ENCODE data around the gene MARK1.
A peak's percentile ranks its signal among the peaks of the same experiment; 100 is the strongest.
"Not testable (repeated sequence)": the region's sequence is repeated elsewhere in the genome, so short reads cannot be mapped to it uniquely, and the experiment has no call there.

MARK1 gene

DNA sequence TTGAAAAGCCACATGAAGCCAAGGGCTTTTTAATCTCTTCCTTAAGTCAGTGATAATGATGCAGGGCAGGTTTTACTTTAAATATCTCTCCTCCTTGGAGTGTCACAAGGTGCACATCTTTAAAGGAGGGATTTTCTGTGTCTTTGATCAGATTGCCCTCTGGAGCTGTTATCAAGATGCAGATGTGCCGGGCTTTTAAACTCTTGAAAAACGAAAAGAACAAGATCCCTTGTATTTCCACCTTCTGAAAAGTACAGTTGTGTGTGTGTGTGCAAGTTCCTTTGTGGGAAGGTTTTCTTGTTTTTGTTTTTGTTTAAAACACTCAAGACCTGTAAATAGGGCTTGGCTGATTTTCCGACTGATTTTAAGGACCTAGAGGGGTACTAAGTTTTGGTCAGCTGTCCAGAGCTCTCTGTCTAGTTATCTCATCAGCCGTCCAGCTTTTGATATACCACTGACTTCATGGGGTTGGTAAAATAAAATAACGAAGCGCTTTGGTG, 1.6 kb downstream of the MARK1 start:
- DNase-seq = no peak

DNA sequence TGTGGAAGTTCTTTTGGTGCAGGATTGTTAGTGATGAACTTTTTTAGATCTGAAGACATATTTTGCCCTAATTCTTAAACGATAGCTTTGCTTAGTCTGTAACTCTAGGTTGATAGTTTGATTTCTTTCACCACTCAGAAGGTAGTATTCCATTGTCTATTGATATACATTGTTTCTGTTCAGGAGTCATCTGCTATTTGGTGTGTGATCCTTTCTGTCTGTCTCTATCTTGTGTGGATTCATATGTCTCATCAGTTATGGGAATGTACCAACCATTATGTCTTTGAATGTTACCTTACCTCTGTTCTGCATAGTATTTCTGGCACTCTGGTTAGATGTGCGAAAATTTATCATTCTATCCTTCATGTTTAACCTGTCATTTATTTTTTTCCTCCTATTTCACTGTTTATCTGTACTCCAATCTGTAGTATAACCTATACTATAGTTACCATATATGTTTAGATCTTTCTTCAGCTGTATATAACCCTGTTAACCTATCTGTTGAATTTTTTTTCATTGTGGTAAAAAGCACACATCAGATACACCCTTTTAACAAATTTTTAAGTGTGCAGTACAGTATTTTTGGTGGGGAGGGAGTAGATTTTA, 5.7 kb downstream of the MARK1 start:
- DNase-seq = no peak

- DNase-seq = peak in 1 of 4 experiments; percentile 4
These were observed 17.0 kb downstream of the MARK1 start for GRCh38 chr1:220544901-220545303.

- DNase-seq = no peak
These were observed 23.0 kb downstream of the MARK1 start for GRCh38 chr1:220550811-220551399.

GRCh38 chr1:220551718-220552117, 23.8 kb downstream of the MARK1 start:
- no peak for DNase-seq

DNA sequence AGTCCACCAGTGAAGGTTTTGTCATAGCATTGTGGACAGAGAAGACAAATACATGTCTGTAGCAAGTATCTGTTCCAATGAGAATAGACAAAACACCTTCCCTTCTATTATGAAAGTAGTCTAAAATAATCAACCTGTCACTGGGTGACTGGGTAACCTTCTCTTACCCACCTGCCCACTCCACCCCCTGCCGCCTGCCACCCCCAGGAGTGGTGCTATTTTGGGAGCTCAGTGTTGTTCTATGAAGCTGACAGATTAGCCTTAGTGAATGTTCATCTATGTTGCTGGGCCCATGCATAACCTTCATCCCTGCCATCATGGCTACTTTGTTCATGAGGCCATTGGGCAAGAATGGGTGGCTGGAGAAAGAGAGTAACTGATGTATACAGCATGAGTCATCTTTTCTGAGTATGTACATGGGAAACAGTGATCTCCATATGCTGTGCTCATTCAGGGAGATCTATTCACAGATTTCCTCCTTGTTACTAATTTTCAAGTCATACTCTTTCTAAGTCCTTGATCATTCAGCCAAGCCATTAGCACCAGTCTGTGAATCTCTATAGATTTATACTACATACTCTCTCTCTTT, 24.8 kb downstream of the MARK1 start:
- DNase-seq = no peak

GRCh38 chr1:220556641-220557040, 28.7 kb downstream of the MARK1 start:
- DNase-seq = no peak

DNA sequence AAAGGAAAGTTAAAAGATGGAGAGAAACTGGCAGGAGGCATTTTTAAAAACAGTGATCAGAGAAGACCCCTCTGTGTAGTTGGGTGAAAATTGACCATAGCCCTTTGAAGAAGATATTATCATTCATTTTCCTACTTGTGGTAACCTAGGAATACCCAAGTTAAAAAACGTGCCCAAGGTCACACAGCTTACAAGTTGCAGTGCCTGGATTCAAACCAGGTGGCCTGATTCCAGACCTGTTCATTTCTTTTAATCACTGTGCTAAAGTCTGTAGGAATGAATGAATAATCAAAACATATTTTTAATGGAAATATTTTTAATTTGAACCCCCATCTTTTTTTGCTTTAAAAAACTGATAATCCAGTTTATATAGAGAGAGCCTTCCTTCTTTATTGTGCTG, 35.6 kb downstream of the MARK1 start:
- no peak for DNase-seq

- DNase-seq = no peak
These were observed 36.3 kb downstream of the MARK1 start for GRCh38 chr1:220564216-220564615.

DNA sequence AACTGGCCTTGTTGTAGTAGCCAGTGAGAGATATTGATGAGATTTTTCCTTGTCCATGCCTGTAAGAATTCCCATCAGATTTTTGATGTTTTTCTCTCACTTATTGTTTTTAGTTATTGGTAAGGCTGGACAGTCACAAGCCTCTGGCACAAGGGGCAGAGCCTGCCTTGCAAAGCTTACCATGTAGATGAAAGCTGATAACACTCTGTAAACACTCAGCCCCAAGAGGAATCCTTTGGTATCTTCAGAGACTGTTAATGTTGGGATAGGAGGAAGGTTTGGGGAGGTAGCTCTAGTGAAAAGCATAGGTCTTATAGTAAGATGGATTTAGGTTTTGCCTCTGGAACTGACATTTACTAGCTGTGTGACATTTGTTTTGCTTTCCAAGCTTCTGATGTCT, 37.7 kb downstream of the MARK1 start:
- no peak for DNase-seq

DNA sequence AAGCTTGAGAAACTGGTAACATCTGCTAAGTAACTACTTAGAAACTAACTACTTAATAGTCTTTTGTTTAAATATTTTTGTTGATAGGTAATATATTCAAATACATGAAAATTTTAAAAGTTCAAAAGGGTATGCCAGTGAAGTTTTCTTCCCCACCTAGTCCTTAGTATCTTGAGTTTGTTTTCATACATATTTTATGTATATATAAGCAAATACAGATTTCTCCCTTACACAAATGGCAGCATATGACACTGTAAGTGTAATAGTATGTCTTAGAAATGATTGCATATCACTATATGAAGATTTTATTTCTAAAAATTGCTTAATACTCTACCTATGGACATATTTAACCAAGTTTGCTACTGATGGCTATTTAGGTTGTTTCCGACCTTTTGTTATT, 38.9 kb downstream of the MARK1 start:
- no peak for DNase-seq

- peak in 3 of 4 experiments; percentile 20 to 27 (median 23) for DNase-seq
These were observed 44.5 kb downstream of the MARK1 start for GRCh38 chr1:220572416-220572815.

GRCh38 chr1:220573836-220574235, 45.9 kb downstream of the MARK1 start:
- no peak for DNase-seq

- DNase-seq = no peak
These were observed 48.0 kb downstream of the MARK1 start for GRCh38 chr1:220575718-220576497.

GRCh38 chr1:220577926-220578325, 50.0 kb downstream of the MARK1 start:
- no peak for DNase-seq

DNA sequence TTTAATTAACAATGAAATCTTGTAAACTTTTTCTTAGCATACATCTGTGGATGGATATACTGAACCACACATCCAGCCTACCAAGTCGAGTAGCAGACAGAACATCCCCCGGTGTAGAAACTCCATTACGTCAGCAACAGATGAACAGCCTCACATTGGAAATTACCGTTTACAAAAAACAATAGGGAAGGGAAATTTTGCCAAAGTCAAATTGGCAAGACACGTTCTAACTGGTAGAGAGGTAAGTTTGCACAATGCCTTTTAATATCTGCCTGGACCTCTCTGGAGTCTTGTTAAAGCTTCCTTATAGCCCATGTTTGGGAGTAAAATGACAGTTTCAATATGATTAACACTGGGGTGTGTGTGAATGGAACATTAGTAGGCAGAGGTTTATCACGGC, 51.4 kb downstream of the MARK1 start:
- no peak for DNase-seq

DNA sequence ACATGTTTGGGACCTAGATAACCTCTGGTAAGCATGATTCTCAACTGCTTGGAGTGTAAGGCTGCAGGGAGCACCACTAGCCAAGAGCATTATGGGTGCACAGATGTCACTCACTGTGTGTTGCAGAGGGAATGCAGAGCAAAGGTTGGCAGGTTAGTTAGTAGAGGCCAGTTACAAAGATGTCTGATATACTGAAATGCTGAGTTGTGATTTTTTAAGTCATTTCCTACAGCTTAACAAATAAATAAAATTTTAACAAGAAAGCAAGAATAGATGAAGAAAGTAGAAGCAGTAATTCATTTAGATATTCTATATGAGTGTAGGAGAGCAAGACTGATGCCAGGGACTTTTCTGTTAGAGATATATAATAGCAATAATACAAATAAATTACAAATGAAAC, 64.8 kb downstream of the MARK1 start:
- DNase-seq = no peak

- no peak for DNase-seq
These were observed 66.4 kb downstream of the MARK1 start for GRCh38 chr1:220594356-220594755.

DNA sequence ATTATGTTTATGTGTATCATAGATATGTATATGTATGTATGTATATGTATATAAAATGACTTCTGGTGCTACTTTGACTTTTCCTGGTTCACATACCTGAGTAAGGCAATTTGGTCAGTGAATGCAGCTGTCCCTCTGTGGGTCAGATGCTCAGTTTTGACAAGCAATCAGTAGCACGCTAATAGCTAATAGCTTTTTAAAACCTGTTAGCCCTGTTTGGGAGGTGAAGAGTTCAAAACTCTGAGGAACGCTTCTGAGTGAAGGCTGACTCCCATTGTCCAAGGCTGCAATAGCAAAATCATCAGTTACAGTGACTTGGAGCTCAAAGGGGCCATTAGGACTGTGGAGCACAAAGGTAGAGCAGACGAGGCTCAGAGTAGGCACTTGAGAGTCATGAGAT, 67.2 kb downstream of the MARK1 start:
- DNase-seq = no peak

DNA sequence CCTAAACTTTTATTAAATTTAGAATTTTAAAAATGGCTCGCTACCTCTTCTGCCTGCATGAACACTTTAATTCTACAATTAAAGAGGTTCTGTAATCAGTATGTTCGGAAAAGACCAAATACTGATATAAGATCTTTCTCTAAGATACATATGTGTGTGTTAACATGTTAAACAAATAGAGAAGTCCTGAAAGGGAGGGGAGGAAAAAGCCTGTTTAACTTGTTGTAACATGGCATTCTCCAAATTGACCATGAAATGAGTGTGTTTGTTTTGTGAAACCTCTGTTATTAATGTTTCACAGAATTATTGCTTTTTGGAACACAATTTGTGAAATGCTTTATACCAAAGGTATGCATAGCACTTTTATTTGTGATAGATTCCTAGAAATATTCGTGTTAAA, 77.0 kb downstream of the MARK1 start:
- no peak for DNase-seq

DNA sequence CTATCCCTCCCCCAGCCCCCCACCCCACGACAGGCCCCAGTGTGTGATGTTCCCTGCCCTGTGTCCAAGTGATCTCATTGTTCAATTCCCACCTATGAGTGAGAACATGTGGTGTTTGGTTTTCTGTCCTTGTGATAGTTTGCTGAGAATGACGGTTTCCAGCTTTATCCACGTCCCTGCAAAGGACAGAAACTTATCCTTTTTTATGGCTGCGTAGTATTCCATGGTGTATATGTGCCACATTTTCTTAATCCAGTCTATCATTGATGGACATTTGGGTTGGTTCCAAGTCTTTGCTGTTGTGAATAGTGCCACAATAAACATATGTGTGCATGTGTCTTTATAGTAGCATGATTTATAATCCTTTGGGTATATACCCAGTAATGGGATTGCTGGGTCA, 77.7 kb downstream of the MARK1 start:
- DNase-seq = not testable (repeated sequence)

DNA sequence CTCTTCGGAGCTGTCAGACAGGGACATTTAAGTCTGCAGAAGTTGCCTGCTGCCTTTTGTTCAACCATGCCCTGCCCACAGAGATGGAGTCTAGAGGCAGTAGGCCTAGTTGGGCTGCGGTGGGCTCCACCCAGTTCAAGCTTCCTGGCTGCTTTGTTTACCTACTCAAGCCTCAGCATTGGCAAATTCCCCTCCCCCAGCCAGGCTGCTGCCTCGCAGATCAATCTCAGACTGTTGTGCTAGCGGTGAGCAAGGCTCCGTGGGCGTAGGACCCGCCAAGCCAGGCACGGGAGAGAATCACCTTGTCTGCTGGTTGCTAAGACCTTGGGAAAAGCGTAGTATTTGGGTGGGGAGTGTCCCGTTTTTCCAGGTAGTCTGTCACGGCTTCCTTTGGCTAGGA, 83.2 kb downstream of the MARK1 start:
- DNase-seq = not testable (repeated sequence)

GRCh38 chr1:220616836-220617235, 88.9 kb downstream of the MARK1 start:
- no peak for DNase-seq

- no peak for DNase-seq
These were observed 100.5 kb downstream of the MARK1 start for GRCh38 chr1:220628431-220628830.

Measured in suppressor macrophage (primary cell).